Stomach (tissue), 9 donors: Measurements from ENCODE around the gene GCK. TPM values are rescaled to one million over a fixed set of nuclear protein-coding genes. Genes with fewer than 3 reads are reported as not detected.

Source experiments
- DNase-seq, 2 donors: peaks; one replicate each; pipeline versions ENCODE4 v3.0.0 to v3.0.0-alpha.2; 2013 to 2019
- H3K27ac ChIP-seq, 5 donors: fragments of 200-600 bp in 4 of 5; sonication (generic) in 4 of 5; one replicate each; pipeline ENCODE4 v1.5.1; 2013 to 2019; ENCODE audit warnings: mild to moderate bottlenecking in 1 of 5, moderate library complexity in 1 of 5
- H3K27me3 ChIP-seq, 3 donors: fragments of 200-600 bp; sonication (generic); one replicate each; pipeline ENCODE4 v1.5.1; 2017 to 2019; ENCODE audit warnings: mixed run types in 1 of 3
- H3K36me3 ChIP-seq, 4 donors: fragments of 200-600 bp; sonication (generic); 1 replicate in 3 of 4; 2 replicates in 1 of 4; pipeline ENCODE4 v1.5.1; 2016 to 2019
- H3K4me1 ChIP-seq, 4 donors: fragments of 200-600 bp; sonication (generic); one replicate each; pipeline ENCODE4 v1.5.1; 2016 to 2019
- H3K4me3 ChIP-seq, 4 donors: fragments of 200-600 bp; sonication (generic) in 3 of 4; one replicate each; pipeline ENCODE4 v1.5.1; 2016 to 2019; ENCODE audit warnings: mild to moderate bottlenecking in 1 of 4
- H3K9me3 ChIP-seq, 4 donors: fragments of 200-600 bp; sonication (generic); one replicate each; pipeline ENCODE4 v1.5.1; 2016 to 2019
- CTCF ChIP-seq, 7 experiments: fragments of 450-650 bp in 4 of 7; fragments of 200-600 bp in 3 of 7; sonication (generic) in 3 of 7; IDR thresholded peaks; one replicate each; pipeline ENCODE4 v1.5.1; 2016 to 2019; ENCODE audit warnings: antibody characterized with exemption in 7 of 7, control low read depth in 2 of 7, mild to moderate bottlenecking in 1 of 7
- EP300 ChIP-seq: sonication (generic); formaldehyde crosslinking; IDR thresholded peaks from one replicate; pipeline ENCODE4 v1.6.1; 2017; ENCODE audit warnings: antibody characterized with exemption
- POLR2A ChIP-seq, 4 donors: fragments of 450-650 bp; IDR thresholded peaks; one replicate each; pipeline ENCODE4 v1.6.1; 2016; ENCODE audit warnings: antibody characterized with exemption in 4 of 4, control low read depth in 2 of 4, mild to moderate bottlenecking in 1 of 4, moderate library complexity in 1 of 4
- POLR2AphosphoS5 ChIP-seq, 3 donors: sonication (generic); formaldehyde crosslinking; IDR thresholded peaks; one replicate each; pipeline ENCODE4 v1.6.1; 2016; ENCODE audit warnings: antibody characterized with exemption in 3 of 3
- WGBS, 5 donors: extraction: QIAGEN DNeasy Blood & Tissue Kit in 3 of 5; methylation state at CpG; one replicate each; pipeline versions ENCODE4 v1.1.5 to v1.1.7; 2013 to 2018; 5-methylcytosine and 5-hydroxymethylcytosine counted together
- intact Hi-C: fragments of 100-400 bp; cut with DNase I; formaldehyde crosslinking; loops from one replicate; pipeline ENCODE4 v1.15.1; 2023; ENCODE audit warnings: low total_unique reads
- polyA plus RNA-seq, 3 donors: library from polyadenylated mRNA; stranded (reverse); fragments of 200-250 nt; gene quantifications; one replicate each; pipeline ENCODE4 v1.2.3, GENCODE V29; 2013
- total RNA-seq, 5 donors: library from RNA; depleted of rRNA; stranded (reverse); fragments of >200 nt; gene quantifications; one replicate each; pipeline versions ENCODE4 v1.1.0 to v1.2.3, GENCODE V29; 2014 to 2016
- donor health status: healthy with polysubstance abuse.
- donor health status: Bipolar disorder and iron deficiency.
- donor health status: healthy.

GCK gene
- total and polyA plus RNA-seq, 8 donors: 0.55 to 1.9 (median 1.1) TPM; not detected in 4

GRCh38 chr7:44162785-44163395 is 26.3 kb downstream of the GCK start:
- 70 to 84% (median 80%) methylated on average over 1 of the region's 1 CpG for WGBS, 5 donors

GRCh38 chr7:44162179-44162578 is 27.1 kb downstream of the GCK start:
- no peaks in the 10 kb centered on the region for H3K36me3 ChIP-seq
- DNase-seq: no peak
- H3K27me3 ChIP-seq: no peaks in the 10 kb centered on the region
- no peaks in the 10 kb centered on the region for H3K4me1 ChIP-seq
- H3K9me3 ChIP-seq: no peaks in the 10 kb centered on the region
- TF ChIP-seq EP300 (no peak), CTCF (IDR thresholded peaks at IDR 0.05) (no peak)
- H3K4me3 ChIP-seq: no peak overlapping the region
- no peak overlapping the region for H3K27ac ChIP-seq
- intact Hi-C loops: no loop called here
- whole genome bisulfite sequencing, 5 donors: 76 to 89% (median 84%) methylated on average over 4 of the region's 4 CpGs

More at GRCh38 chr7:44162785-44163395, 26.3 kb downstream of the GCK start:
- intact Hi-C loops: no loop called here
- Histone ChIP-seq H3K27me3 (no peaks in the 10 kb centered on the region), H3K4me1 (no peaks in the 10 kb centered on the region), H3K9me3 (no peaks in the 10 kb centered on the region), H3K36me3 (no peaks in the 10 kb centered on the region), H3K4me3 (no peak overlapping the region), H3K27ac (no peak overlapping the region)
- TF ChIP-seq POLR2AphosphoS5 (IDR thresholded peaks at IDR 0.05): no peak
- TF ChIP-seq POLR2A (IDR thresholded peaks at IDR 0.05): no peak
- DNase-seq: no peak

GRCh38 chr7:44161371-44161770 is 27.9 kb downstream of the GCK start:
- no peaks in the 10 kb centered on the region for H3K4me1 ChIP-seq
- TF ChIP-seq POLR2A (IDR thresholded peaks at IDR 0.05) (no peak), POLR2AphosphoS5 (IDR thresholded peaks at IDR 0.05) (no peak), EP300 (no peak), CTCF (IDR thresholded peaks at IDR 0.05) (no peak)
- no peak for DNase-seq
- peaks cover 0 to 3% (median 0%) of the 10 kb centered on the region in 3 donors for H3K27me3 ChIP-seq
- intact Hi-C loops: no loop called here
- H3K36me3 ChIP-seq: no peaks in the 10 kb centered on the region
- H3K9me3 ChIP-seq: no peaks in the 10 kb centered on the region
- no peak overlapping the region for H3K4me3 ChIP-seq
- no peak overlapping the region for H3K27ac ChIP-seq
- 95 to 100% (median 97%) methylated on average over 2 of the region's 2 CpGs for WGBS, 5 donors

GRCh38 chr7:44159824-44160630 is 29.2 kb downstream of the GCK start:
- no peaks in the 10 kb centered on the region for H3K9me3 ChIP-seq
- no peak for DNase-seq
- H3K4me1 ChIP-seq: no peaks in the 10 kb centered on the region
- TF ChIP-seq POLR2AphosphoS5 (IDR thresholded peaks at IDR 0.05): no peak
- no peak for TF ChIP-seq CTCF (IDR thresholded peaks at IDR 0.05)
- no peak for TF ChIP-seq EP300
- TF ChIP-seq POLR2A (IDR thresholded peaks at IDR 0.05): no peak
- no peaks in the 10 kb centered on the region for H3K36me3 ChIP-seq
- H3K4me3 ChIP-seq: no peak overlapping the region
- intact Hi-C loops: no loop called here
- H3K27ac ChIP-seq: no peak overlapping the region
- 74 to 92% (median 86%) methylated on average over 4 to 5 of the region's 5 CpGs for WGBS, 5 donors
- H3K27me3 ChIP-seq: peaks cover 0 to 3% (median 0%) of the 10 kb centered on the region in 3 donors
